NCI-H82 treated with DMSO at 0.1 percent for 48 hours (cell line): ENCODE measurements around the gene SCARF2.

Experiments used
- DNase-seq: peaks from one replicate; lab custom pipeline; 2025; ENCODE audit not compliant: unreplicated experiment; lab: John Stamatoyannopoulos, UW

The SCARF2 gene

DNA sequence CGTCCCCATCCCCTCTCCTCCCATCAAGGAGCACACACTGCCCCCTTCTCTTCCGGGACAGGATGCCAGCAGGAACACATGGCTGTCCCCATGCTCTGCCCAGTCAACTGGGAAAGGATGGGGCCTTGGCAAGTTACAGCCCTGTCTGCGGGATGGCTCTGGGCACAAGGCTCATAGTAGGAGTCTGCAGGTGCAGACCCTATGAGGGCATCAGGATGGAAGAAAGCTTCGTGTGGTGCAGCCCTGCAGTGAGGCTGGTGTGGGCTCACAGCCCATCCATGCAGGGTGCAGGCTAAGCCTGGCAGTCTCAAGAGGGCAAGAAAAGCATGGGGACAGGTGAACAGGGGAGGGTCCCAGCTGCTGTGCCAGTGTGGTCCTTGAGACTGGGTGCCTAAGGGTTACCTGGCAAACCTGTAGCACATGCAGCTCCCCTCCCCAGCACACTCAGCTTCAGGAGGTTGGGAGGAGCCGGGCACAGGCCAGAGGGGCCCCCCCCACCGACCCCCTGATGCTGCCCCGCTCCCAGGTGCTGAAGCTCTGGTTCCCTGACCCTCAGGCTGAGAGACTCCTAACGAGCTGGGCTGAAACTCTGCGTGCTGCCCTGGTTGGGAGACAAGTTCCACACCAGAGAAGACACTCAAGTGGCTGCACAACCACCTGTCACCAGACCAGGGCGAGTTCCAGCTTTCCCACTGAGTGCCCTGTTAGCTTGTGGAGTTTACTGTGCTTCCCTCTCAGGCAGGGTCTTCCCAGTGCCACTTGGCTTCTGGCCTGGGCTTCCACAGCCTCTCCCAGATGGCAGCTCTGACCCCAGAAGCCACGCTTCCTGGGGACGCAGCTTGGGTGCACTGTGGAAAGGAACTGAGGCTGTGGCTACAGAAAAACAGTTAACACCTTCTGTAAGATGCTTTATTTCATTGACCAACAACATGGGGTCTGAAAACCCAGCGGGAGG lies 3.3 kb upstream of the SCARF2 start:
- DNase-seq: no peak

DNA sequence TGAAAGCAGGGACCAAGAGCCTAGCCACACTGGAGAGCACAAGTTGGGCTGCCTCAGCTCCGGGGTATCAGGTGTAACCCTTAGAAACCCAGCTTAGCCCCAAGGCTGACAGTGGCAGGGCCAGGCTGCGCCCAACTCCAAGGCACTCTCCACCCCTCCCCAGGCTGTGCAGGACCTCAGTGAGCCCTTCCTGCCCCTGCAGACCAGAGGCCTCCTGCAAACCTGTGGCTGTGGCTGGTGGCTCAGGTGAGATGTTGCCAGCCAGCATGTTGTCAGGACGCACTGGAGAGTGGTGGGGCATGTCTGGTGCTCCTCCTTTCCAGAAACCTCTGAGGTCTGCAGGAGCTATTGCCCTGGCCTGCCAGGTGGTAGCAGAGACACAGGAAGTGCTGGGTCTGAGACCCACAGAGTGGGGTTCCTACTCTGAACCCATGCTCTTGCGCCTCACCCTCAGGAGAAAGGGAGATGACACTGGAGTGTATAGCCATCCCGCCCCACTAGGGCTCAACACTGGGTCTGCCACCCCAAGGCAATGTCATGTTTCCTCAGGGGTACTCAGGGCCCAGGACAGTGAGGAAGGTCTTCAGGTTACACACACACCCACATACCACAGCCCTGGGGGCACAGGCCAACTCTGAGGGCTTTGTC lies 2.4 kb upstream of the SCARF2 start:
- no peak for DNase-seq

DNA sequence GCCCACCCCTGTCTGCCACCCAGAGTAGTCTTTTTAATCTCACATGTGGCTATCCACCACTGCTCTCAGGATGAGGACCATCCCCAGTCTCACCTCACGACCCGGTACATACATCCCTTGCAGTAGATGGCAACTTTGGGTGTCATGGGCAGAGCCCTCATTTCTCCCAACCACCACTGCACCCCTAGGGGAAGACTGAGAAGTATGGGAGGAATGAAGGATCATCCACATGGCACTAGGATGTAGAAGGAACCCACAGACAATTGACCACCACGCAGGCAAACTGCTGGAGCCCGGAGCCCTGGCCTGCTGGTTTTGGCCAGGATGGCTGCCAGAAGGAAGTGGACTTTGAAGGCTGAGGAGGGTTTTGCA lies 1.9 kb upstream of the SCARF2 start:
- DNase-seq: no peak

DNA sequence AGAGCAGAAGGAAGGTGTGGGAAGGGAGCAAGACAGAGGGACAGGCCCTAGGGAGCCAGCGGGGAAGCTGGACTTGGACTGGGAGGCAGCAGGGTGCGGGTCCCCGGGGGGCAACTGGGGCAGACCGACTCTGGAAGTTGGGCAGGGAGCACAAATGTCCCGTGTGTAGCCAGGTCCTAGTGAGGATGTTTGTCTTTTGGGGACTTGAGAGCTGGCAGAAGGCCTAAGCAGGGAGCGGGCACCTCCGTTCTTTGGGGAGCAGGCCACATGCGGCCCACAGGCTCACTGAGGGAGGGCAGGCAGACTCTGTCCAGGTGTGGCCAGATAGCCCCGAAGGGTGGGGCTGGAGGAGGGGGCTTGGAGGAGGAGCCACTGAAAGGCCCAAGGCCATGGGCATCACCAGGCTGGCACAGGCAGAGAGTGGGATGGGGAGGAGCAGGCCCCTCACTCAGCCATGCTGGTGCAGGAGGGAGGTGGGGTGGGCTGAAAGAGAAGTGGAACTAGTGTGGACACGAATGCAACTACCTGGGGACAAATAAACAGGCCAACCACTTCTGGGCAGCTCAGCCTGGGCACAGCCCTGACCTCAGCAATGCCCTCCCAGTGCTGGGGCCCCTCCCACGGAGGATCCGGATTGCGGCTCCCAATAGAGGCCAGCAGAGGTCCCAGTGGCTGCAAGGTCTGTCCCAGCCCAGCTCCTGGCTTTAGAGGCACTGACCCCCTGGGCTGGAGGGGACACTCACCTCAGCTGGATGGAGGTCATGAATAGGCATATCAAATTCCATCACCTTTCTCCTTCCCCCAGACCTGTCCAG lies 1.3 kb upstream of the SCARF2 start:
- DNase-seq: no peak

DNA sequence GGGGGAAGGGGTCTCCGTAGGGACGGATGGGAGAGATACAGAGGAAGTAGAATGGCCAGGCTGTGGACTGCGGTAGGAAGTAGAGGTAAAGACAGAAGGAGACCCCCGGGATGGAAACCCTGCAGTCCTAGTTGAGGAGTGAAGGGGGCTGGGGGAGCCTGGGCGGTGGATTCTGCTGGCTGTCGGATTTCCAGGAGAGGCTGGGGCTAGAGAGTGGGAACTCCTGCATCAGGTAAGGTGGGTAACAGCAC lies 727 bp upstream of the SCARF2 start:
- DNase-seq: no peak

DNA sequence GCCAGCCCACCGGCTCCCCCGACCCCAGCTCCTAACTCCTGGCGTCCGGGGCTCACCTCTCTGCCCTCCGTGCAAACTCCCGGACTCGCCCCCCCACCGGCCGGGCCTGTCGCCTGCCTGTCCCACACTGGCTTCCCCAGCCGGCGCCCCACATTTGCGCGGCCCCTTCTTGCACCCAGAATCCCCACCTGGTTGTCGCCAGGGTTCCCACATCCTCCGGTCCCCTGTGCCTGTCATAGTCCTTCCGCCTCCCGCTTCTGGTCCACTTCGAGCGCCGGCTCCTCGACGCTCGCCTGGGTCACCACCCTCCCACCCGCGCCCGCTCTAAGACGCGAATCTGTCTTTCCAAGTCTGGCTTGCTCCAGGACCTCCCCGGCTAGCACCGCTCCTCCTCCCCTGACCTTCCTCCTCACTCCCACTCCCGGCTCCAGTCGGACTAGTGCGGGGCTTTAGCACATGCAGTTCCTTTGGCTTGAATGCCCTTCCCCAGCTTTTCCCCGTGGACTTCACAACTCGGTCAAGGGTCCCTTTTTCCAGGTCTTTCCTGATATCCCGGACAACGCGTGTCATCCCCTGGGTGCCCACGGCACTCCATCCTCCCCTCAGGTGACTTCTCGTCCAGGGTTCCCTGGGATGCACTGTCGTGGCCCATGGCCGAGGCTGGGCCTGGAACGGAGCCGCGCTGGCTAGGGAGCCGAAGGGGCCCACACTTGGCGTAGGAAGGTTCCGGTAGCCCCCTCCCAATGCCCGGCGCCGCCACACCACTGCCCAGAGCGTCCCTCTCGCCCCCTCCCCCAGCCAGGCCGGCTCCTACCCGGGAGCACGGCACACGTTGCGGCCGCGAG lies 635 bp downstream of the SCARF2 start:
- no peak for DNase-seq

DNA sequence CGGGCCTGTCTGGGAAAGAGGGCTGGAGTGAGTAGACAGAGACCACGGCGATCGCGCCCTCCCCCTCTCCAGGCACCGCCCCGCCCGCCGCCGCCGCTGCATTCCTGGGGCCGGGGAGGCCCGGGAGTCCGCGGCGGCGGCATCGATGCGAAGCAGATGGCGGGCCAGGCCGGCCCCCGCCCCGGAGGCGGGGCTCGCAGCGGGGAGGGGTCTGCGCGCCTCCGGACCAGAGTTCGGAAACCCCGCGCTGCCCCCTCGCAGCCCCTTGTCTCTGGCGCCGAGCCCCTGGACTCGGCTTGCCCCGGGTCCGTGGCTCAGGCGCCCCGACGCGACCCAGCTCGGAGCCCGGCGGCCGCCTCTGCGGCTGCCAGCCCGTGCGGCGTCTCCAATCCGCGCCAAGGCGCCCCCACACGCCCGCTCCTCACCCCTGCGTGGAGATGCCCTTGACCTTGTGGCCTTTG lies 1.3 kb downstream of the SCARF2 start:
- DNase-seq: no peak

DNA sequence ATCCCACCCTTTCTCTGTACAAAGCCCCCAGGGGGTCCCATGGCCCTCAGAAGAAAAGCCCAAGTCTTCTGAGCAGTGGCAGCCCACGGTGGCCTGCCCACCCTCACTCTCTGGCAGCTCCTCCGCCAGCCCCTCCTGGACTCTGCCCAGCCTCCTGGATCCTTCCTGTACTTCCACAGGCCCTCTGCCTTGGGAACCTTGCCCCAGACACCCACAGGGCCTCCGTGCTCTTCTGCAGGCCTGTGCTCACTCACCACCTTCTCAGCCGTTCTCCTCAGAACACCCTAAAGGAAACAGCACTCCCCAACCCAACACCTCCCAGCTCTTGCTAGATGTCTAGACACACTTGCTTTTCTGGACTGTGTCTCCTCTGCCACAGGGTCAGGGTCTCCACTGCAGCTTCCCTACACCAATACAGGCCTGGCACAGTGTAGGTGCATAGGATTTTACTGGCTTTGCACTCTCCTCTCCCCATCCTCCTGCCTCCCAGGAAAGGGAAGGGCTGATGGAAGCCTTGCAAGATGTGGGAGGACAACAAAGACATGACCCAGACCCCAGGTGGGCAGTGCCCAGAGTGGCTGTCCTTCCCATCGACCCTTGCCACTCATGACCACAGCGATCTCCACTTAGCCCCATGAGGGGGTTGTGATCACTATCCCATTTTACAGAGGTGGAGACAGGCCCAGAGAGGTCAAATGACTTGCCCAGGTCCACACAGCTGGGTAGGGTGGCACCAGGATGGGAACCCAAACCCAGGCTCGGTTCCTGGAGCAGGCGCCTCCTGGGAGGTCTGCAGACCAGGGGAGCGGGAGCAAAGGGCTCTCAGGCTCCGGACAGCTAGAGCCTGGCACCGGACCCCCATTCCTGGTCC lies 2.0 kb downstream of the SCARF2 start:
- no peak for DNase-seq

DNA sequence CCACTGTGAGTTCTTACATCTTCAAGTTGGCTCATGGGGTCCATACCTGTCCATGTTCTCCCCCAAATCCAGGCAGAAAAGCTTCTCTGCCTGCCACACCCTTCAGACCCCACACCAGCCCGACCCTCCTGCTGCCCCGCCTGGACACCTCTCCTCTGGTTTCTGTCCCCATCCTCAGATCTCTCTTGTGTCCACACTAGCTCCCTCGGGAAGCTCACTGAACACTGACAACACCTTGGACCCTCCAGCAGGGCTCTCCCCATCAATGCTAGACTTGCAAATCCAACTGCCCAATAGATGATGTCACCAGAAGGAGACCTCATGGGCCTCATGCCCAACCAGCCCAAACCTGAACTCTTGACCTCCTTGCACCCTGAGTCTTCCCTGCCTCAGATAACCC lies 2.9 kb downstream of the SCARF2 start:
- no peak for DNase-seq

DNA sequence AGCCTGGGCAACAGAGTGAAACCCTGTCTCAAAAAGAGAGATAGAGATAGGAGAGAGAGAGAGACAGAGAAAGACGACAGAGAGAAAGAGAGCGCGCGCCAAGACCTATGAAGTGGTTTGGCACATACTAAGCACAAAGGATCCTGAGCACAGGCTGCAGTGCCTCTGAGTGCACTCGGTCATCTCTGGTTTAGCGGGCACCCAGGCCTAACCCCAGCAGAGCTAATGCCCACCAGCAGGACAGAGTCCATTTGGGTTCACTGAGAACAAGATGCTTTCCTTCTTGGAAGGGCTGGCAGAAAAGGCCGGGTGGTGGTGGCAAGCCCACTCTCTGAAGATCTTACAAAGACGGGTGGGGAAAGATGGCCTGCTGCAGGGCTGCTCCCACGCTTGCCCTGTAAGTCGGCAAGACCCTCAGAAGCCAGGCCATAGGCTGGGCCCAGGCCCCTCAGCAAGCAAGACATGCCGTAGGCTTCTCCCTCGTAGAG lies 3.3 kb downstream of the SCARF2 start:
- no peak for DNase-seq

DNA sequence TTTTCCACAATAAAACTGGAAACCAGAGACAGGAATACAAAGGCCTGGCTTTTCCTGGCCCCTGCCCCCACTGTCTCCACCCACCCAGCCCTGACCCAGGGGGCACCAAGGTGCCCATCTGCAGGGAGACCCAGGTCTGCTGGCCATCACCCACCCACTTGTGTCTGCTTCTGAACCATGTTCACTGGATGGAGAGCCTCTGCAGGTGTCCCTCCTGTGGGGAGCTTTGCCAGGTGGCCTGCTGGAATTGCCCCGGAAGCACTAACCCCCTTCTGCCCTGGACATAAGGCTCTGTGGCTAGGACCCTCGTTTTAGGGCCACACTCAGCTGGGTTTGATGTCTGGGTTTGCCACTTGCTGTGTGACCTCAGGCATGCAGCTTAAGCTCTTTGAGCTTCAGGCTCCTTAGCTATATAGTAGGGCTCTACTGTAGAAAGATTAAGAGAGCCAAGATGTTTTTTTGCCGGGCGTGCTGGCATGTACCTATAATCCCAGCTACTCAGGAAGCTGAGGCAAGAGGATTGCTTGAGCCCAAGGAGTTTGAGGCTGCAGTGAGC lies 3.9 kb downstream of the SCARF2 start:
- no peak for DNase-seq

DNA sequence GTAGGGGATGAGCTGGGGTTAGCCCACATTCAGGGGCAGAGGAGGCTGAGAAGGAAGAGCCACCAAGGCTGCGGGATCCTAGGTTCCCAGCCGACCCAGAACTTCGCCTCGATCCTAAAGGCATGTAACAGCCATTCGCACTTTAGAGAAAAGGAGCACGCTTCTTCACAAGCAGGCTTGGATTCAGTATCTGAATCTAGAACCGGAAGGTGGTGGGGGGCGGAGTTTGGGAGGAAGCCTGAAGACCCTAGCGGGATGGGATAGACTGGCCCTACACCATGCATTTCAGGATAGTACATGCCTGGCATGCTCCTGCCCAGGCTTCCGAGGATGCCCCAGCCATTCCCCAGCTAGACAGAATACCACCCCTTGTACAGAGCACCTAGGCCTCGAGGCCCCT lies 4.4 kb downstream of the SCARF2 start:
- DNase-seq: no peak

DNA sequence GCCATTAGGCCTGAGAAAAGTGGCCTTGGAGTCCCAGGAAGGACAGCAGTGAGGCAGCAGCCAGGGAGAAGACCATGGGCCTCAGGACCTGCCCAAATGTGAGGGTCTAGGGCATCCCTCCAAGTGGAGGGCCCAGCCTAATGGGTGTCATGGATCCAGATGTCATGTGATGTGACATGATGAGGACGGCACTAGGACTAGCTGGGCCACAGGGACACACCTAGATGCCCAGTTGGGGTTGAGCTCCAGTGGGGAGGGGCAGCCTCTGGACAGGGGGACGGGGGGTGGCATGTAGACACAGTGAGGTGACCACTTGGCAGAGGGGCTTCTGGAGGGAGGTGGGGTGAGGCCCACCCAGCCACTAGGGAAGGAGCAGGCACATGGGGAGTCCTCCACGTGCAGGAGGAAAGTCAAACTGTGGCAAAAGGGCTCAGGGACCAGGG lies 5.4 kb downstream of the SCARF2 start:
- DNase-seq: no peak

DNA sequence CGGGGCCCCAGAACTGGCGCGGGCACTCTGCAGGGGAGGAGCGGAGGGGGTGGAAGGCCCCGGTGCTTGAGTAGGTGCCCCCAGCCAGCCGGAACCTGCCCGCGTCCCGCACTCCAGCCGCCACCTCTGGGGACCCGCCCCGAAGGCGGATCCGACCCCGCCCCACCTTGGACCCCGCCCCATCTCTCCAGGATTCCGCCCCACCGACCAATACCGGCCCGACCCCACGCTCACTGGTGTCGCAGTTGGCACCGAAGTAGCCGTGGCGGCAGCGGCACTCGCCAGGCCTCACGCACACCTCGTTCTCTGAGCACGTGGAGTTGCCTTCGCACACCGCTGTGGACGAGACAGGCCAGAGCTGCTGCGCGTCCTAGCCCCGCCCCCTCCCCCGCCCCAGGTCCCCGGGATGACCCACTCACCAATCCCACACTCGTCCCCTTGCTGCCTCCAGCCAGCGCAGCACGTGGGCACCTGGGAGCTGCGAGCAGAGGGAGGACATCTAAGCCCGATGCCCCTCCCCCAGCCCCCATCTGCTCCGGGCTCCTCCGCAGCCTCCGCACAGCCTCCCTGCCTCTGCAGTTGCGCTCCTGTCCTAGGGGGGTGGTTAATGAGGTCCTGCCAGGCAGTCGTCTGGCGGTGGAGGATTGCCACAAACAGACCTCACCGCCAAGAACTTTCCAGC lies 6.0 kb downstream of the SCARF2 start:
- DNase-seq: no peak

DNA sequence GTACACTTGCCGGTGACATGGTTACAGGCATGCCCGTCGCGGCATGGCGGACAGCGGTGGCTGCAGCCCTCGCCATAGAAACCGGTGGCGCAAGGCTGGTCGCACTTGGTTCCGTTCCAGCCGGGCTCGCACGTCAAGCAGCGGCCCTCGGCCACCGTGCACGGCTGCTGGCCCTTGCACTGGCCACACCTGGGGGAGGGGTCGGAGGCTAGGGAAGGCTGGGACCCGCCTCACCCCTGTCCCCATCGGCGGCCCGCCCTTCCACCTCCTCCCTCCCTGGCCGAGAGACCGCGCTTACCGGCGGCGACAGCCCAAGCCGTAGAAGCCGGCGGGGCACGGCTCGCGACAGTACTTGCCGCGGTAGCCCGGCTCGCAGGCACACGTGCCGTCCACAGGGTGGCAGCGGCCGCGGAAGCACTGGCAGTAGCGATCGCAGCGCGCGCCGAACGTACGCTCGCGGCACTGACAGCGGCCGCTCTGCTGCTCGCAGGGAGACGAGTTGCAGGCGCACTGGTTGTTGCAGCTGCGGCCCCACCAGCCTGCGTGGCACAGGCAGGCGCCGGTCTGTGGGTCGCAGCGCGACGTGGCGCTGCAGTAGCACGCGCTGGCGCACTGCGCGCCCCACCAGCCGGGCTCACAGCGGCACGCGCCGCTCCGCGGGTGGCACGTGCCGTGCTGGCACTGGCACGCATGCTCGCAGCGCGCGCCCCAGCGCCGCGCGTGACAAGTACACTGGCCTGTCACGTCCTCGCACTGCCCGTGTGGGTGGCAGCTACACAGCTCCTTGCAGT lies 6.7 kb downstream of the SCARF2 start:
- DNase-seq: no peak

DNA sequence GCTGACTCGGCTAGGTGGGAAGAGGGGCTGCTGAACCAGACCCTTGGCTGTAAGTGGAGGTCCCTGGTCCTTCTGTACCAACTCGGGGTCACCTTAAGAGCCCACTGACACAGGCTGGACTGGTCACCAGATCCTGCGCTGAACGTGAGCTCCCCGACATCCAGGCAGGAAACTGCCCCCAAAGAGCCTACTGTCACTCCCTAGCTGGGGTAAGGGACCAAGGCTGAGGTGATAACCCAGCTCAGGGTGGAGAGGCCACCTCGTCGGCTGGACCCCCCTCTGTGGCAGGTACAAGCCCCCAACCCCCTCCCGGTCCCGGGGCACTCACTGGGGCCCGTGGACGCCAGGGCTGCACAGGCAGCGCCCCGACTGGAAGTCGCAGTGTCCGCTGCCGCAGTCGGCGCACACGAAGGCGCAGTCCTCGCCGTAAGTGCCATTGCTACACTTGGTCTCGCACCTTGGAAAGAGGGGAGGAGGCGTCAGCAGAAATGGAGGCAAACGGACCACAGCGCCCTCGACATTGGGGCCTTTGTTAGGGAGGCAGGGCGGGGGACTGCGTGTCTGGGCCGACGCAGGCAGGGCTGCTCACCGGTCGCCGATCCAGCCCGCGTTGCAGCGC lies 7.4 kb downstream of the SCARF2 start:
- no peak for DNase-seq

DNA sequence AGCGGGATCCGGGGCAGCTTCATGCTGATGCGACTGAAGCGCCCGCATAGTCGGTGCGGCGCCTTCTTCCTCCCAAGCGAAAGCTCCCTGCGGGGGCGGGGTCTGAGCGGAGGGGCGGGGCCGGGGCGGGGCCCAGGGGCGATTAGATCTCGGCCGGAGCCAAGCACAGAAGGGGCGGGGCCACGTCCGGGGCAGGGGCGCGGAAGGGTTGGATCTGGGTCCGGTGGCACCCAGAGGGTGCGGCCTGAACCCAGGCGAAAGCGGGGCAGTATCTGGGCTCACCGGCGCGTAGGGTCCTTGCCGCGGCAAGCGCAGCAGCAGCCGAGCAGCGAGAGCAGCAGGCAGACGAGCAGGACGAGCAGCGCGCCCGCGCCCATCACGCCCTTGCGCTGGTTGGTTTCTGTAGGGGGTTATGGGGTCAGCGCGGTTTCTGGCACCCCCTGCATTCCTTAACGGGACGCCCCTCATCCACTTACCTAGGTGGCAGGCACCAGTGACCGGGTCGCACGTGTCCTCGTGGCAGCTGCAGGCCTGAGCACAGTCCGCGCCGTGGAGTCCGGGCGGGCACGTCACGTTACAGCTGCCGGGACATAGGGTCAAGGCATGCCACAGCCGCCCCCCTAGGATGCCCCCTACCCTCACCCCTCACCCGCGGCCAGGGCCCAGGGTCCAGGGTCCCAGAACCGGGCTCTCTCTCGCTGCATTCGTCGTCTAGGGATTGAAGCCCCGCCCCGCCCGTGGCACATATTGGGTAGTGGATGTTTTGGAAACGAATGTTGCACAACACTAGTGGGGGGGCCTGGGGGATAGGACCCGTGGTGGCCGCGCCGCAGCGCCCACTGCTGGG lies 8.1 kb downstream of the SCARF2 start:
- no peak for DNase-seq
